Osteoblast (primary cell): ENCODE data around the gene PITPNC1. TPM values are rescaled to one million over a fixed set of nuclear protein-coding genes. Genes with fewer than 3 reads are reported as not detected.

Experiments
- DNase-seq: peaks from one replicate; pipeline ENCODE4 v3.0.0; 2011; ENCODE audit warnings: low spot score, mixed read lengths; ENCODE audit not compliant: insufficient read length; ENCODE audit errors: missing footprints
- H2AFZ ChIP-seq: 2 replicates; pipeline ENCODE4 v1.6.0; 2011; ENCODE audit warnings: mild to moderate bottlenecking, low read length
- H3K27ac ChIP-seq: 2 replicates; pipeline ENCODE4 v1.5.1; 2011; ENCODE audit warnings: mild to moderate bottlenecking, low read depth, low read length, moderate library complexity
- H3K27me3 ChIP-seq: 2 replicates; pipeline ENCODE4 v1.6.0; 2012; ENCODE audit warnings: mild to moderate bottlenecking, control low read depth, inconsistent platforms, low read length, moderate library complexity; ENCODE audit not compliant: insufficient read depth
- H3K36me3 ChIP-seq: 2 replicates; pipeline ENCODE4 v1.5.1; 2011; ENCODE audit warnings: mild to moderate bottlenecking, low read length, control low read depth, moderate library complexity; ENCODE audit not compliant: insufficient read depth
- H3K4me1 ChIP-seq: 2 replicates; pipeline ENCODE4 v1.5.1; 2011; ENCODE audit warnings: mild to moderate bottlenecking, low read length, control low read depth, moderate library complexity; ENCODE audit not compliant: insufficient read depth
- H3K4me2 ChIP-seq: 2 replicates; pipeline ENCODE4 v1.6.0; 2011; ENCODE audit warnings: mild to moderate bottlenecking, low read length; ENCODE audit not compliant: insufficient read depth
- H3K4me3 ChIP-seq: fragments of 200-600 bp; sonication (generic); 3 replicates; pipeline ENCODE4 v1.5.1; 2012; ENCODE audit warnings: mild to moderate bottlenecking, low read length, inconsistent platforms; ENCODE audit not compliant: insufficient read depth
- H3K79me2 ChIP-seq: 2 replicates; pipeline ENCODE4 v1.6.0; 2012; ENCODE audit warnings: mild to moderate bottlenecking, low read length, control low read depth, inconsistent platforms; ENCODE audit not compliant: insufficient read depth
- H3K9me3 ChIP-seq: 2 replicates; pipeline ENCODE4 v1.5.1; 2011; ENCODE audit warnings: low read depth, low read length, control low read depth
- H4K20me1 ChIP-seq: 2 replicates; pipeline ENCODE4 v1.6.0; 2012; ENCODE audit warnings: mild to moderate bottlenecking, low read length, control low read depth; ENCODE audit not compliant: insufficient read depth
- CTCF ChIP-seq: IDR thresholded peaks from 2 replicates; pipeline ENCODE4 v1.5.1; 2011; ENCODE audit warnings: mild to moderate bottlenecking, low read depth, low read length, moderate library complexity; ENCODE audit errors: extremely low read depth
- total RNA-seq: library from RNA; depleted of rRNA; stranded (reverse); fragments of >200 nt; gene quantifications from 2 replicates; pipeline ENCODE4 v1.2.3, GENCODE V29; 2012

Gene PITPNC1
- total RNA-seq, 1 donor = 6.2 TPM

- H4K20me1 ChIP-seq = no peaks in the 10 kb centered on the region
- H2AFZ ChIP-seq = no peak overlapping the region
- TF ChIP-seq CTCF = no peak
- H3K4me1 ChIP-seq = peaks cover 7% of the 10 kb centered on the region
- H3K36me3 ChIP-seq = no peaks in the 10 kb centered on the region
- no peak for DNase-seq
- no peak overlapping the region for H3K4me3 ChIP-seq
- no peak overlapping the region for H3K27ac ChIP-seq
- H3K79me2 ChIP-seq = no peaks in the 10 kb centered on the region
- no peaks in the 10 kb centered on the region for H3K27me3 ChIP-seq
- H3K9me3 ChIP-seq = no peaks in the 10 kb centered on the region
- no peak overlapping the region for H3K4me2 ChIP-seq
Measured at GRCh38 chr17:67606471-67606870, 229.4 kb downstream of the PITPNC1 start.

GRCh38 chr17:67606896-67607604 lies 230.0 kb downstream of the PITPNC1 start:
- H3K4me3 ChIP-seq = no peak overlapping the region
- no peaks in the 10 kb centered on the region for H3K27me3 ChIP-seq
- H4K20me1 ChIP-seq = no peaks in the 10 kb centered on the region
- H2AFZ ChIP-seq = no peak overlapping the region
- H3K36me3 ChIP-seq = no peaks in the 10 kb centered on the region
- H3K79me2 ChIP-seq = no peaks in the 10 kb centered on the region
- no peak overlapping the region for H3K27ac ChIP-seq
- no peak overlapping the region for H3K4me2 ChIP-seq
- H3K4me1 ChIP-seq = peaks cover 7% of the 10 kb centered on the region
- no peaks in the 10 kb centered on the region for H3K9me3 ChIP-seq
- TF ChIP-seq CTCF = no peak
- DNase-seq = no peak

GRCh38 chr17:67610061-67610460 lies 233.0 kb downstream of the PITPNC1 start:
- no peaks in the 10 kb centered on the region for H4K20me1 ChIP-seq
- H3K9me3 ChIP-seq = no peaks in the 10 kb centered on the region
- peaks cover 9% of the 10 kb centered on the region for H3K4me1 ChIP-seq
- H3K79me2 ChIP-seq = no peaks in the 10 kb centered on the region
- DNase-seq = no peak
- no peak overlapping the region for H3K4me2 ChIP-seq
- H2AFZ ChIP-seq = no peak overlapping the region
- no peak overlapping the region for H3K4me3 ChIP-seq
- TF ChIP-seq CTCF = no peak
- H3K27ac ChIP-seq = no peak overlapping the region
- H3K36me3 ChIP-seq = no peaks in the 10 kb centered on the region
- no peaks in the 10 kb centered on the region for H3K27me3 ChIP-seq

- no peaks in the 10 kb centered on the region for H3K79me2 ChIP-seq
- H3K4me3 ChIP-seq = no peak overlapping the region
- peaks cover 7% of the 10 kb centered on the region for H3K4me1 ChIP-seq
- H2AFZ ChIP-seq = no peak overlapping the region
- no peak for DNase-seq
- no peaks in the 10 kb centered on the region for H4K20me1 ChIP-seq
- no peak overlapping the region for H3K27ac ChIP-seq
- H3K27me3 ChIP-seq = no peaks in the 10 kb centered on the region
- H3K36me3 ChIP-seq = no peaks in the 10 kb centered on the region
- no peak for TF ChIP-seq CTCF
- no peak overlapping the region for H3K4me2 ChIP-seq
- H3K9me3 ChIP-seq = no peaks in the 10 kb centered on the region
Measured at GRCh38 chr17:67613961-67614360, 236.9 kb downstream of the PITPNC1 start.
